Ascending aorta (tissue), 2 donors: ENCODE data around the gene KCTD19. TPM values are rescaled to one million over a fixed set of nuclear protein-coding genes. Genes with fewer than 3 reads are reported as not detected.

Source experiments
- DNase-seq, 2 donors: peaks; one replicate each; pipeline ENCODE4 v3.0.0-alpha.2; 2019; ENCODE audit warnings: low spot score in 2 of 2
- H3K27ac ChIP-seq, 2 donors: fragments of 200-600 bp; sonication (generic); one replicate each; pipeline ENCODE4 v1.5.1; 2016 to 2017; ENCODE audit warnings: mild to moderate bottlenecking in 1 of 2
- H3K27me3 ChIP-seq: fragments of 200-600 bp; sonication (generic); one replicate; pipeline ENCODE4 v1.5.1; 2017
- H3K36me3 ChIP-seq, 2 donors: fragments of 200-600 bp; sonication (generic); one replicate each; pipeline ENCODE4 v1.5.1; 2016
- H3K4me1 ChIP-seq, 2 donors: fragments of 200-600 bp; sonication (generic); one replicate each; pipeline ENCODE4 v1.5.1; 2016 to 2017; ENCODE audit warnings: mild to moderate bottlenecking in 1 of 2
- H3K4me3 ChIP-seq, 2 donors: fragments of 200-600 bp; sonication (generic); one replicate each; pipeline ENCODE4 v1.5.1; 2016 to 2017; ENCODE audit warnings: mild to moderate bottlenecking in 1 of 2
- H3K9me3 ChIP-seq, 2 donors: fragments of 200-600 bp; sonication (generic); one replicate each; pipeline ENCODE4 v1.5.1; 2016
- CTCF ChIP-seq, 3 experiments: fragments of 200-600 bp in 2 of 3; fragments of 450-650 bp in 1 of 3; sonication (generic) in 2 of 3; IDR thresholded peaks; one replicate each; pipeline ENCODE4 v1.5.1; 2016 to 2019; ENCODE audit warnings: antibody characterized with exemption in 3 of 3, mild to moderate bottlenecking in 1 of 3, moderate library complexity in 1 of 3
- intact Hi-C: fragments of 100-400 bp; cut with DNase I; formaldehyde crosslinking; loops from one replicate; pipeline ENCODE4 v1.15.1; 2023
- total RNA-seq: library from RNA; depleted of rRNA; stranded (reverse); fragments of >200 nt; gene quantifications from one replicate; pipeline ENCODE4 v1.1.0, GENCODE V29; 2016

The KCTD19 gene
- total RNA-seq, 1 donor from 2014 or later = not detected

GRCh38 chr16:67281536-67282446 lies 44.8 kb downstream of the KCTD19 start:
- no peak for TF ChIP-seq CTCF (IDR thresholded peaks at IDR 0.05)
- H3K27ac ChIP-seq = no peak overlapping the region
- H3K27me3 ChIP-seq = no peaks in the 10 kb centered on the region
- intact Hi-C loops = loop anchor here (10.0 kb wide), 1 partner anchor 113 kb away; the partner anchor contains the start of gene TPPP3
- H3K4me1 ChIP-seq = peaks cover 3 to 15% of the 10 kb centered on the region in 2 donors
- no peaks in the 10 kb centered on the region for H3K9me3 ChIP-seq
- H3K36me3 ChIP-seq = no peaks in the 10 kb centered on the region
- DNase-seq = no peak
- H3K4me3 ChIP-seq = no peak overlapping the region

GRCh38 chr16:67280090-67281015 lies 46.2 kb downstream of the KCTD19 start:
- Histone ChIP-seq H3K36me3 (no peaks in the 10 kb centered on the region), H3K4me1 (peaks cover 3 to 15% of the 10 kb centered on the region in 2 donors), H3K27me3 (no peaks in the 10 kb centered on the region), H3K4me3 (no peak overlapping the region), H3K9me3 (no peaks in the 10 kb centered on the region), H3K27ac (no peak overlapping the region)
- no peak for DNase-seq
- no peak for TF ChIP-seq CTCF (IDR thresholded peaks at IDR 0.05)
- intact Hi-C loops = loop anchor here (10.0 kb wide), 1 partner anchor 114 kb away; the partner anchor contains the start of gene TPPP3

- intact Hi-C loops = loop anchor here (2.0 to 10.0 kb wide), 2 partner anchors 115 to 185 kb away; partner anchors contain the start of gene TPPP3
Observed at GRCh38 chr16:67279296-67280089, 47.0 kb downstream of the KCTD19 start, which contains the start of gene PLEKHG4. TSS of gene PLEKHG4 (plus strand) at chr16:67279532. CDS start at chr16:67280045, 513 bp downstream.

GRCh38 chr16:67278773-67279295 lies 47.7 kb downstream of the KCTD19 start:
- H3K36me3 ChIP-seq = no peaks in the 10 kb centered on the region
- H3K4me1 ChIP-seq = peaks cover 3 to 15% of the 10 kb centered on the region in 2 donors
- H3K27ac ChIP-seq = peak overlapping the region; percentile 79 to 82
- no peak for DNase-seq
- TF ChIP-seq CTCF (IDR thresholded peaks at IDR 0.05) = no peak
- no peaks in the 10 kb centered on the region for H3K9me3 ChIP-seq
- H3K4me3 ChIP-seq = peak overlapping the region; percentile 54 to 67
- no peaks in the 10 kb centered on the region for H3K27me3 ChIP-seq
- intact Hi-C loops = loop anchor here (2.0 kb wide), 1 partner anchor 186 kb away; no protein-coding TSS in a partner anchor

More at GRCh38 chr16:67279296-67280089, 47.0 kb downstream of the KCTD19 start, which contains the start of gene PLEKHG4:
- no peaks in the 10 kb centered on the region for H3K9me3 ChIP-seq
- peak; percentile 25 to 84 (median 47) for TF ChIP-seq CTCF (IDR thresholded peaks at IDR 0.05)
- peak within 1 kb of the TSS; percentile 54 to 67 for H3K4me3 ChIP-seq
- DNase-seq = peak; percentile 29 to 78
- H3K27me3 ChIP-seq = no peaks in the 10 kb centered on the region
- H3K27ac ChIP-seq = peak within 1 kb of the TSS; percentile 79 to 82
- H3K4me1 ChIP-seq = peaks cover 3 to 15% of the 10 kb centered on the region in 2 donors
- H3K36me3 ChIP-seq = no peaks in the 10 kb centered on the region
